ENCODE measurements around the gene MICAL1. TPM values are rescaled to one million over a fixed set of nuclear protein-coding genes. Genes with fewer than 3 reads are reported as not detected.

Gene MICAL1
- total RNA-seq, 4 donors from 2014 or later: 13.5 to 78.0 (median 32.2) TPM

DNA sequence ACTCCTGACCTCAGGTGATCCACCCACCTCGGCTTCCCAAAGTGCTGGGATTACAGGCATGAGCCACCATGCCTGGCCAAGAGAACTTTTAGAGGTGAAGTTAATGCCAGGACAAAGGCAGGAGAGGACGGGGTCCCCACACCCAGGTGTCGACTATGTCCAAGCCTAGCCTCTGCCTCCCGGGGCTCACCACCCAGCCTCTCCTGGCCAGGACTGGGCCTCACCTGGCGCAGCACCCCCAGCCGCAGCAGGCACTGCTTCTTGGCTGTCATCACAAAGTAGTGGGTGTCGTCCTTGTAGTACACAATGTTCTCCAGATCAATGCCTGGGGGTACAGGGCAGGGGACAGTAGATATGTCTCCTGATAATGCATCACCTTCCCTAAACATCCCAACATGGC is 4.2 kb downstream of the MICAL1 start:
- TF ChIP-seq, protein P1, sequence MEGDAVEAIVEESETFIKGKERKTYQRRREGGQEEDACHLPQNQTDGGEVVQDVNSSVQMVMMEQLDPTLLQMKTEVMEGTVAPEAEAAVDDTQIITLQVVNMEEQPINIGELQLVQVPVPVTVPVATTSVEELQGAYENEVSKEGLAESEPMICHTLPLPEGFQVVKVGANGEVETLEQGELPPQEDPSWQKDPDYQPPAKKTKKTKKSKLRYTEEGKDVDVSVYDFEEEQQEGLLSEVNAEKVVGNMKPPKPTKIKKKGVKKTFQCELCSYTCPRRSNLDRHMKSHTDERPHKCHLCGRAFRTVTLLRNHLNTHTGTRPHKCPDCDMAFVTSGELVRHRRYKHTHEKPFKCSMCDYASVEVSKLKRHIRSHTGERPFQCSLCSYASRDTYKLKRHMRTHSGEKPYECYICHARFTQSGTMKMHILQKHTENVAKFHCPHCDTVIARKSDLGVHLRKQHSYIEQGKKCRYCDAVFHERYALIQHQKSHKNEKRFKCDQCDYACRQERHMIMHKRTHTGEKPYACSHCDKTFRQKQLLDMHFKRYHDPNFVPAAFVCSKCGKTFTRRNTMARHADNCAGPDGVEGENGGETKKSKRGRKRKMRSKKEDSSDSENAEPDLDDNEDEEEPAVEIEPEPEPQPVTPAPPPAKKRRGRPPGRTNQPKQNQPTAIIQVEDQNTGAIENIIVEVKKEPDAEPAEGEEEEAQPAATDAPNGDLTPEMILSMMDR (IDR thresholded peaks at IDR 0.05; ENCODE audit: low read depth): no peak

DNA sequence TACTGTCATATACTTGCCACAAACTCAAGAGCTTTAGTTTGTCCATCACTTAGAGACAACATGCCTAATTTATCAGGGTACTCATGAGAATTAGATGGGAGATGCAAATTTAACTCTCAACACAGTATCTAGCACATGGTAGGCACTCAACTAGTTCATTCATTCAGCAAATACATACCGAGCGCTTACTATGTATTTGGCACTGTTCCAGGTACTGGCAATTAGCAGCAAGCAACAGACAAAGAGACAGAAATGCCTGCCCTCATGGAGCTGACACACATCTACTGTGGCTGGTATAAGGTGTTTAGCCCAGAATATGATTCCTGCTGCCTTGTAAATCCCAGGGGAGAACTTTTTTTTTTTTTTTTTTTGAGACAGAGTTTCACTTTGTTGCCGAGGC is 4.8 kb downstream of the MICAL1 start:
- TF ChIP-seq, protein P1 (IDR thresholded peaks at IDR 0.05; ENCODE audit: low read depth): no peak

DNA sequence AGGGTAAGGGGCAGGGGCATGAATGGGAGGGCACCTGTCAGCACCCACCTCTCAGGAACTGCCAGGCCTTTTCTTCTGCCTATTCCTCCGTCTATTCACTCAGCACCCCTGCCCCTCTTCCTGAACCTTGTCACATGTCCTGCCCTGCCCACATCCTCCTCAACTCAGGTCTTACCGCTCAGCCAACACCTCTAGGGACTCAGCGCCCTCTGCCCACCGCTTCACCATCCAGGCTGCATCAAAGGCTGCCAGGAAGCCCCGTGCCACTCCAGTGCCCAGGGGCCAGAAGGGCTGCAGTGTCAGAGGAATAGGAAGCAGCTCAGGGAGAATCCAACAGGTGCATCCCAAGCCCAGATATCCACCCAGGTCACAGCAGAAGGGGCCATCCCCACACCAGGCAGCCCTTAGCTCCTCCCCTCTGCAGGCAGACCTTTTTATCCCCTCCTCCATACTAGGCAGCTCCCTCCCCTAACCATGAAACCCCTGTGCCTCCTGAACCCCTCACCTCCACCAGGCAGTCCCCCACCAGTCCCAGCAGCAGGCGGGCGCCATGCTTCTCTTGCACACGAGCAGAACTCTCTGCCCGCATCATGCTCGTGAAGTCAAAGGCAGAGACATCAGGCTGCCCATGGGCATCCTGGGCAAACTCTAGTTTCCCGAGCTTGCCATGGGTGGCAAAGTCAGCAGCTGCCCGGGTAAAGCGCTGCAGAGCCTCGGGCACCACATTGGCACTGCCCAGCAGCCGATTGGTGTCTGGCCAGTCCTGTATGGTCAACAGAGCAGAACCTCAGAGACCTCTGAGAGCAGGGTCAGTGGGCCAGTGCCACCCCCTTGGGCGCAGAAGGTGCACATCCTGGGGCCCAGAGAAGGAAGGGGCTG is 5.5 kb downstream of the MICAL1 start:
- TF ChIP-seq, protein P1 (IDR thresholded peaks at IDR 0.05; ENCODE audit: low read depth): no peak

DNA sequence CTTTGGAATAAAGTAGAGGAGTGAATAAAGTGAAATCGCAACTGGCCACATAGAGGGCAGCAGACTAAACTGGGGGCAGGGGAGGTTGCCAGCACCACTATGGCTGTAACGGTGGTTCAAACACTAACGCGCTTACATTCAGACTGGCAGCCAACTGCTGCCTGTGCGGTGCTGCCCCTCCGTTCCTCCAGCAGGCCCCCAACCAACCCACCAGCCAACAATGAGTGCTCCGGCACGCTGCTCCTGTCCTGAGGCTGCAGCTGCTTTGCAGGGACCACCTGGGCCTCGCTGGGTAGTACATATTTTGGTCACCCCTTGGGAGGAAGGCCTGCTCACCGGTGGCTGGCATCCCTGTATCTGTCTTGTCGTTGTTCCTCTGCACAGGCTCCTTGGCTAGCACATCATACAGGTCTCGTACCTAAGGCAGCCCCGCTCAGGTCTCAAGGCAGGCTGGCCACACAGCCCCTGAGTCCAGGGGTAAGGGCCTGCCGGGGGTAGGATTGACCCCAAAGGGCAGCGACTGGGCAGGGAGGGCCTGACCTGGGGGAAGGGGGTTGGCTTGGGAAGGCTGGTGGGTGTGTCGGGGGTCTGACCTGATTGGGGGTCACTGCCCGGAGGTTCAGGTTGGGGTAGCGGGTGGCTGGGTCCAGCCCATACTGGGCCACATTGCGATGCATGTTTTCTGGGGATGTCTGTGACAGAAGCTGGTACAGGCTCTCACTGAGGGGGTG is 6.3 kb downstream of the MICAL1 start:
- TF ChIP-seq, protein P1 (IDR thresholded peaks at IDR 0.05; ENCODE audit: low read depth): no peak

DNA sequence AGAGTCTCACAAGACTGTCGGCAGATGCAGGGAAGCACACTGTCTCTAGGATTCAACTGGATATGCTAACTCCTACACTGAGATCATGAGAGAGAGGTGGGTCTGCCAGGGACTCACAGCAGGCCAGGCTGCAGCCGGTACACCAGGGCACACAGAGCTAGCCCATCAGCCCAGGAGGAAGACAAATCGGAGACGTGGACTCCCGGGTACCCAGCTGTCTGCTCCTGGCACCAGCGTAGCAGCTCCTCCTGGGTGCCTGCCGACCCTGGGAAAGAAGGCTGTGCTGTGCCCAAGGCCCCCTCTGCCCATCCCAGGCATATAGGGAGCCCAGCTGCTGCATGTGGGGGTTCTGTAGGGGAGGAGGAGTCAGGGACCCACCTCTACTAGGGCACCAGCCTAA is 7.0 kb downstream of the MICAL1 start:
- TF ChIP-seq, protein P1 (IDR thresholded peaks at IDR 0.05; ENCODE audit: low read depth): no peak

DNA sequence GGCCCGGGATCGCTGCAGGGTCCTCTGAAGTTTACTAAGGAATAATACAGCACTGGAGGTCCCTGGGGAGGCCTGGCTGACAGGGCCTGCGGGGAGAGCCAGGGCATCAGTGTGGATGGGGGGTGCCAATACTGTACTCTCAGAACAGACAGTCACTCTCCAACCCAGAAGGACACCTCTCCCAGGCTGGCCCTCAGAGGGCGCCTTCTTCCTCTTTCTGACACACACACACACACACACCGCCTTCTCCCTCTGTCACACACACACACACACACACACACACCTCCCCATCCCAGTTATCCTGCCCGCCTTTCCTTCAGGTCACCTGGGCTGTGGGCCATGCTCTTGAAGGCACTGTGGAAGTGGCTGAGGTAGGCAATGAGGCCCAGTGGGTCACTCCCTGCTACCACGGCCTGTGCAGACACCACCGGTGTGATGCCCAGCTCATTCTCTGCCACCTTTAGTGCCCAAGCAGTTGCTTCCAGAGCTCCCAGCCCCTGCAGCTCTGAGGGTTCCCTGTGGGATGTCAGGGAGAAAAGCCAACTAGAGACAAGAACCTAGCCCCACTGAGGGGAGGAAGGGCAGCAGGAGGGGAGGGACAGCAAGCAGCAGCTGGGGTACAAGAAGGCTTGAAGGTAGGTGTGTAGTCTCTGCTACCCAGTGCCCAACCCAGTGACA is 7.6 kb downstream of the MICAL1 start:
- TF ChIP-seq, protein P1 (IDR thresholded peaks at IDR 0.05; ENCODE audit: low read depth): no peak

DNA sequence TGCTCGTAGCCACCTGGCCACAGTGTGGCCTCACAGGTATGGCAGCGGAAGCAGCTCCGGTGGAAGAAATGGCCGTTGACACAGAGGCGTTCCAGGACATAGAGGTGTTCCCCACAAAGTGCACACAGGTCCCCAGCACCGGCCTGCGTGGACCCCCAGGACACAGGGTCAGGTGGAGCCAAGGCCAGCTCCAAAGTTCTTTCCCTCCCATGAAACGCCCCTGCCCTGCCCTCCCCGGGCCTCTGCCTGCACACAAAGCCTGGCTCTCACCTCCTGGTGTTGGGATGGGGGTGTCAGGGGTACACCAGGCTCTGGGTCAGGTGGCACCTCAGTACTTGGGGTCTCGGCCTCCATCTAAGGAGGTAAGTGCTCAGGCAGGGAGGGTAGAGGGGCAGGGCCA is 8.5 kb downstream of the MICAL1 start:
- TF ChIP-seq, protein P1 (IDR thresholded peaks at IDR 0.05; ENCODE audit: low read depth): no peak
